Measurements from ENCODE around the gene IFITM10.

The IFITM10 gene

DNA sequence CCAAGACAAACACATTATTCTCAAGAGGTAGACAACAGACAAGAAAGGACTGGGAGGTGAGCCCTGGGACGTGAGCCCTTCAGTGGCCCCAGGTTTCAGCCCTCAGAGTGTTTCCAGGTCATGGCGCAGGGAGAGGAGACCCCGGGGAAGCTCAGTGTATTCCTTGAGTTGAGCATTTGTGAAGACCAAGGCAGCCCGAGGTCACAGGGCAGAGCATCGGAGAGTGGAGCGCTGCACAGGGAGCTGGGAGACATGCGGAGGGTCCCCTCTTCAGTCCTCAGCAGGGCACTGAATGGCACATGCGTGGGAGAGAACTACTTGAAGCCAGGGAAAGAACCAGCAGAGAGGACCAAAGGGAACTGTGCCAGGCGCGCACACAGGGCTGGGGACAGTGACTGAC, 41.7 kb downstream of the IFITM10 start:
- TF ChIP-seq, protein P1, sequence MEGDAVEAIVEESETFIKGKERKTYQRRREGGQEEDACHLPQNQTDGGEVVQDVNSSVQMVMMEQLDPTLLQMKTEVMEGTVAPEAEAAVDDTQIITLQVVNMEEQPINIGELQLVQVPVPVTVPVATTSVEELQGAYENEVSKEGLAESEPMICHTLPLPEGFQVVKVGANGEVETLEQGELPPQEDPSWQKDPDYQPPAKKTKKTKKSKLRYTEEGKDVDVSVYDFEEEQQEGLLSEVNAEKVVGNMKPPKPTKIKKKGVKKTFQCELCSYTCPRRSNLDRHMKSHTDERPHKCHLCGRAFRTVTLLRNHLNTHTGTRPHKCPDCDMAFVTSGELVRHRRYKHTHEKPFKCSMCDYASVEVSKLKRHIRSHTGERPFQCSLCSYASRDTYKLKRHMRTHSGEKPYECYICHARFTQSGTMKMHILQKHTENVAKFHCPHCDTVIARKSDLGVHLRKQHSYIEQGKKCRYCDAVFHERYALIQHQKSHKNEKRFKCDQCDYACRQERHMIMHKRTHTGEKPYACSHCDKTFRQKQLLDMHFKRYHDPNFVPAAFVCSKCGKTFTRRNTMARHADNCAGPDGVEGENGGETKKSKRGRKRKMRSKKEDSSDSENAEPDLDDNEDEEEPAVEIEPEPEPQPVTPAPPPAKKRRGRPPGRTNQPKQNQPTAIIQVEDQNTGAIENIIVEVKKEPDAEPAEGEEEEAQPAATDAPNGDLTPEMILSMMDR (IDR thresholded peaks at IDR 0.05; ENCODE audit: low read depth, low read length), result no peak
- H3K4me3 ChIP-seq (ENCODE audit: low read depth, low read length), result no peak overlapping the region
- DNase-seq (ENCODE audit: low read depth, low spot score), result no peak
- in situ Hi-C loops (cut with HindIII; ENCODE audit: low sequenced_read_pairs), result no loop called here

DNA sequence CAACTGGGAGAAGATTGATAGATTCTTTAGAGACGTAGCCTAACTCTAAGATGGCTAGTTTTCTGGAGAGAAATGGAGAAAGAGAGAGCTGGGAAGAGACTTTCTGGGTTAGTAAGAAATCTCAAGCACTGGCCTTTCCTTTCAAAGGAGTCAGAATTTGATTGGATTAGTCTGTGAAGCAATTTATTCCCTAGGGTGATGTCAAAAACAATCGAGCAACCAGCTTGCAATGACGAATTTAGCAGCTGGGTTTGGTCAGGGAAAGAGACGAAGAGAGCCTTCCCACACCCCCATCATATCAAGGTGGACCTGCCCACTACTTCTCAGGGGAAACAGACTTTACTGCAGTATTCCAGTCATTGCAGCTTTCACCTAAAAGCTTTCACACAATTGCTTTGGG, 42.6 kb downstream of the IFITM10 start:
- in situ Hi-C loops (cut with HindIII; ENCODE audit: low sequenced_read_pairs), result no loop called here
- no peak for DNase-seq (ENCODE audit: low read depth, low spot score)
- no peak overlapping the region for H3K4me3 ChIP-seq (ENCODE audit: low read depth, low read length)
- TF ChIP-seq, protein P1 (IDR thresholded peaks at IDR 0.05; ENCODE audit: low read depth, low read length), result no peak

DNA sequence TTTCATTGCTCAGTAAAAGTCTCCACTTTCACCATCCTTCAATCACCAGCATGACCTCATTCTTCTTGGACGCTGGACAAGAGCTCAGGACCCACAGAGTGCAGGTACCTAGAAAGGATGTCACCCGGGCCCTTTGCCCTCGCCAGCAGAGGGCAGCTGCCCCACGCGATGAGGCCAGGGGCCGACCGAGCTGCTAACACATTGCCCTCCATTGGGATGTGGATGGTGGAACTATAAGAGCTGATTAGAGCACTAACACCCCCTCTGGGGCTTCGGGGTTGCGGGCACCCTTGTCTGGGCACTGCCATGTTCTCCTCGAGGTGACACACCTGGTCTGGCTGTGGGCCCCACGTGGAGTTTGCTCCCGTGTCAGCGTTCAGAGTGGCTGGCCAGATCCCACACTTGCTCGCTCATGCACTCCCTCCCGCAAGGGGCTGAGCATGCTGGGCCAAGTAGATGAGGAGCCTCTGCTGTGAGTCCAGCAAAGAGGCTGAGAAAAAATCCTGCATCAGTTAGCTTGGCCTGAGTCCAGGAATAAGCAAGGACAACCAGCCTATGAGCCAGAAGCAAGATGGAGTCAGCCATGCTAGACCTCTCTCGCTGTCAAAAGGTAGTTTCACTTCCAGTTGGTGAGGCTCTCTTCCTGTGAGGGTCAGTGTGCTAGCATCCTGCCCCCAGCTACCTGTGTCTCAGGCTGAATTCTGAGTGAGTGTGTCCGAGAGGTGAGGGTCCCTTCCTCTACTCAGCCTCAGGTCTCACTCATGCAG, 43.6 kb downstream of the IFITM10 start:
- in situ Hi-C loops (cut with HindIII; ENCODE audit: low sequenced_read_pairs), result no loop called here
- H3K4me3 ChIP-seq (ENCODE audit: low read depth, low read length), result no peak overlapping the region
- DNase-seq (ENCODE audit: low read depth, low spot score), result no peak
- TF ChIP-seq, protein P1 (IDR thresholded peaks at IDR 0.05; ENCODE audit: low read depth, low read length), result no peak

DNA sequence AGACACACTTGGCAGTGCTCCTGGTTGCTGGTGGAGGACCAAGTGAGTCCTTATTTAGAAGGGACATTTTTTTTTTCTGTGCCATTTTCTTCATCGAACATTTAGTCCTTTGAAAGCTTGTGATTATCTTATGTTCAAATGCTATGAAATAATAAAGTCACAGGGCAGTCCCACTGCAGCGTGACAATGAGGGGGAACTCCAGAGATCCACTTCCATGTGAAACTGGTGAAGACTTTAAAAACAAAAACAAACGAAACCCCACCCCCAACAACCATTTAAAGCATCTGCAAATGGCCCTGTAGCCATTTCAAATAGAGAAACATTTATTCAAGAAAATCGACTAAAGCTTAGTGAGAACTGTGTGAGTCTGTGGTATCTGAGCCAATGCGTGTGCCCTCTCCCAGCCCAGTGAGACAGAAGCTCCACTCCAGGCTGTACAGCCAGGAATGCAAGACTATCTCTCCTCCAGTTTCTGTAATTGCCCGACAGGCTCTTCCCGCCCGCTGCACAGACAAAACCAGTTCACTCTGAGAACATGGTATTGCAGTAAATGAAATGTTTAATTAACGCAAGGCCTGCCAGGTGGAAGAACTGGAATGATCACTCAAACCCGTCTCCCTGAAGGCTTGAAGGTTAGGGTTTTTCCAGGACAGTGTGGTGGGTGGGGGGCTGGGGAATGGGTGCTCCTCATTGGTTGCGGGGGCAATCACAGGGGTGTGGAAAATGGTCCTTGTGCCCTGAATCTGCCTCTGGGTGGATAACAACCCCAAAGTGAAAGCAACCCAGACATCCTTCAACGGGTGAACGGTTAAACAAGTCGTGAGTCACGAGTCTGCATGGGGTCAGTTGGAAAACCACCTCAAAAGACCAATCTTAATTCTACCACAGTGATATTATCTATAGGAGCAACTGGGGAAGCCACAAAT, 45.0 kb downstream of the IFITM10 start:
- in situ Hi-C loops (cut with HindIII; ENCODE audit: low sequenced_read_pairs), result no loop called here
- no peak overlapping the region for H3K4me3 ChIP-seq (ENCODE audit: low read depth, low read length)
- TF ChIP-seq, protein P1 (IDR thresholded peaks at IDR 0.05; ENCODE audit: low read depth, low read length), result no peak
- DNase-seq (ENCODE audit: low read depth, low spot score), result peak; percentile 10

DNA sequence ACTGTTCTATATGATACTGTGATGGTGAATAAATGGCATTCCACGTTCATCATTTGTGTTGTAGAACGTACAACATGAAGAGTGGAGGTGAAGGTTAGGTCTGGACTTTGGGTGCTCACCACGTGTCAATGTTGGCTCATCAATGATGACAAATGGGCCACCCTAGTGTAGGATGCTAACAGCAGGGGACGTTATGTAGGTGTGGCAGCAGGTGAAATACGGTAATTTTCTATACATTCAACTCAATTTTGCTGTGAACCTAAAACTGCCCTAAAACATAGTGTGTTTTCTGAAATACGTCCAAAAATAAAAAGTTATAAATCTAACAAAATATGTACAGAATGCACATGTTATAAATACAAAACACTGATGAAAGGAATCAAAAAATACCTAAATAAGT, 47.2 kb downstream of the IFITM10 start:
- in situ Hi-C loops (cut with HindIII; ENCODE audit: low sequenced_read_pairs), result no loop called here
- TF ChIP-seq, protein P1 (IDR thresholded peaks at IDR 0.05; ENCODE audit: low read depth, low read length), result no peak
- no peak for DNase-seq (ENCODE audit: low read depth, low spot score)
- H3K4me3 ChIP-seq (ENCODE audit: low read depth, low read length), result no peak overlapping the region

DNA sequence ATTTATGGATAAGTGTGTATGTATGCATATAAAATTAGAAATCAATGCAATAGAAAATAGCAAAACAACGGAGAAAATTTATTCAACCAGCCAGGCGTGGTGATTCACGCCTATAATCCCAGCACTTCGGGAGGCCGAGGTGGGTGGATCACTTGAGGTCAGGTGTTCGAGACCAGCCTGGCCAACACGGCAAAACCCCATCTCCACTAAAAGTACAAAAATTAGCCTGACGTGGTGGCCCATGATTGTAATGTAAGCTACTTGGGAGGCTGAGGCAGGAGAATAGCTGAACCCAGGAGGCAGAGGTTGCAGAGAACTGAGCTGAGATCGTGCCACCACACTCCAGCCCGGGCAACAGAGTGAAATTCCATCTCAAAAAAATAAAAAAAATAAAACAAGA, 47.9 kb downstream of the IFITM10 start:
- H3K4me3 ChIP-seq (ENCODE audit: low read depth, low read length), result no peak overlapping the region
- in situ Hi-C loops (cut with HindIII; ENCODE audit: low sequenced_read_pairs), result no loop called here
- DNase-seq (ENCODE audit: low read depth, low spot score), result no peak
- TF ChIP-seq, protein P1 (IDR thresholded peaks at IDR 0.05; ENCODE audit: low read depth, low read length), result no peak
